ENCODE data around the gene PRDX5. TPM values are rescaled to one million over a fixed set of nuclear protein-coding genes. Genes with fewer than 3 reads are reported as not detected.

Gene PRDX5
- total RNA-seq, 1 donor from 2014 or later = 229 TPM

DNA sequence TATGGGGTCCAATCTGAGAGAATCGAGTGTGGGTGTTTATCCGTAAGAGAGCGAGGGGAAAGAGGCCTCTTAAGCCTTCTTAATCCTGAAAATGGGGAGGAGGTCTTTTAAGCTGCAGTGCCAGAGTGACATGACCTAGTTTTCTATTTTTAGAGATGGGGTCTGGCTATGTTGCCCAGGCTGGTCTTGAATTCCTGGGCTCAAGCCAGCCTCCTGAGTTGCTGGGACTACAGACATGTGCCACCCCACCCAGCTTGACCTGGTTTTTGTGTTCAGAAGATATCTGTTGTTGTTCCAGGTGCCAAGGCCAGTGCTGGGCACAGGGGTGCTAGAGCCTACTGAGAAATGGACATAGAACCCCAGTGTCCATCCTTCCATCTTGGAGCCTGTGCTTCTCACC lies 34.8 kb upstream of the PRDX5 start:
- peaks cover 0 to 10% of the 10 kb centered on the region in 2 donors for H3K36me3 ChIP-seq
- no peak overlapping the region for H3K4me3 ChIP-seq
- H3K27ac ChIP-seq = peak overlapping the region; percentile 94
- H3K9me3 ChIP-seq = no peaks in the 10 kb centered on the region
- peaks cover 37% of the 10 kb centered on the region for H3K4me1 ChIP-seq
- TF ChIP-seq CTCF (IDR thresholded peaks at IDR 0.05) (no peak), POLR2A (IDR thresholded peaks at IDR 0.05) (no peak), POLR2AphosphoS5 (IDR thresholded peaks at IDR 0.05; ENCODE audit: insufficient read depth in 1 of 2, low read depth in 1 of 2) (no peak)
- intact Hi-C loops (cut with DNase I) = no loop called here
- DNase-seq (ENCODE audit: extremely low spot score in 2 of 2) = no peak
- no peaks in the 10 kb centered on the region for H3K27me3 ChIP-seq

- intact Hi-C loops (cut with DNase I) = no loop called here
- peak in 1 of 2 donors; percentile 96 for DNase-seq (ENCODE audit: extremely low spot score in 2 of 2)
- TF ChIP-seq POLR2A (IDR thresholded peaks at IDR 0.05) (peak in 1 of 2 donors; percentile 53), CTCF (IDR thresholded peaks at IDR 0.05) (no peak), POLR2AphosphoS5 (IDR thresholded peaks at IDR 0.05; ENCODE audit: insufficient read depth in 1 of 2, low read depth in 1 of 2) (peak; percentile 60 to 96)
- Histone ChIP-seq H3K27ac (peak within 1 kb of the TSS; percentile 94), H3K27me3 (no peaks in the 10 kb centered on the region), H3K36me3 (no peaks in the 10 kb centered on the region), H3K4me3 (peak within 1 kb of the TSS; percentile 61 to 83), H3K4me1 (peaks cover 37% of the 10 kb centered on the region), H3K9me3 (no peaks in the 10 kb centered on the region)
These were observed 33.6 kb upstream of the PRDX5 start, which contains the start of gene BAD for GRCh38 chr11:64284048-64284961. BAD (minus strand) TSS chr11:64284665; CDS start chr11:64284368, 297 bp downstream.

GRCh38 chr11:64284962-64285884 lies 32.7 kb upstream of the PRDX5 start, which contains the start of gene GPR137:
GPR137 (plus strand) TSS chr11:64285848; CDS start chr11:64286525, 677 bp downstream.
- H3K36me3 ChIP-seq = no peaks in the 10 kb centered on the region
- peak within 1 kb of the TSS; percentile 94 for H3K27ac ChIP-seq
- peaks cover 37% of the 10 kb centered on the region for H3K4me1 ChIP-seq
- no peaks in the 10 kb centered on the region for H3K9me3 ChIP-seq
- TF ChIP-seq CTCF (IDR thresholded peaks at IDR 0.05) (no peak), POLR2A (IDR thresholded peaks at IDR 0.05) (no peak), POLR2AphosphoS5 (IDR thresholded peaks at IDR 0.05; ENCODE audit: insufficient read depth in 1 of 2, low read depth in 1 of 2) (peak in 1 of 2 donors; percentile 78)
- intact Hi-C loops (cut with DNase I) = no loop called here
- DNase-seq (ENCODE audit: extremely low spot score in 2 of 2) = no peak
- no peaks in the 10 kb centered on the region for H3K27me3 ChIP-seq
- peak within 1 kb of the TSS; percentile 61 to 83 for H3K4me3 ChIP-seq

DNA sequence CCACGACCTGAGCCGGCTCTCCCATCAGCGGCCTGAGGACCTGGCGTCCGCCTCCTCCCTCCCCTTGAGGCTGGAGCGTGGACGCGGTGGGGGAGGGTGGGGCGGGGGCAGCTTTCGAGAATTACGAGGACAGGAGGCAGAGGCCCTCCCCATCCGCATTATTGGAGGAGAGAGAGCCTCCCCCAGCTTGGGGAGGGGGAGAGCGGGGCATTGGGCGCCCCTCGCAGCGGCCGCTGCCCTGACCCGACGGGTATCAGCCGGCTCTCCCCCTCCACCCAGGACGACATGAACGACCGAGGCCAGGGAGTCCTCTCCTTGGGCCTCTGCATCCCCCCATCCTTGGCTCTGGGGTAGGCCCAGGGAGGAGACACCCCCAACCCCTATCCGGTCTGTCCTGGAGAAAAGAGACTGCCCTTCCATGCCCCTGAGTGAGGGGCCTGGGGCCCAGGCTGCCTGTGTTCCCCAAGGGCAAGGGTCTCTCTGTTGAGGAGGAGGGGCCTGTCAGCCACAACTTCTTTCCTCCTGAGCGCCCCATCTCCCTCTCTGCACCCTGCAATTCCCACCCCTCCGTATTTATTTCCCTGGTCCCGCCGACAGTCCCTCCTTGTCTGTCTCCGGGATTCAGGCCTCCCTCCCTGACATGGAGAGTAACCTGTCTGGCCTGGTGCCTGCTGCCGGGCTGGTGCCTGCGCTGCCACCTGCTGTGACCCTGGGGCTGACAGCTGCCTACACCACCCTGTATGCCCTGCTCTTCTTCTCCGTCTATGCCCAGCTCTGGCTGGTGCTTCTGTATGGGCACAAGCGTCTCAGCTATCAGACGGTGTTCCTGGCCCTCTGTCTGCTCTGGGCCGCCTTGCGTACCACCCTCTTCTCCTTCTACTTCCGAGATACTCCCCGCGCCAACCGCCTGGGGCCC lies 31.8 kb upstream of the PRDX5 start:
- intact Hi-C loops (cut with DNase I) = no loop called here
- Histone ChIP-seq H3K27ac (peak overlapping the region; percentile 94), H3K27me3 (no peaks in the 10 kb centered on the region), H3K4me3 (peak overlapping the region; percentile 61 to 83), H3K36me3 (no peaks in the 10 kb centered on the region), H3K9me3 (no peaks in the 10 kb centered on the region), H3K4me1 (peaks cover 42% of the 10 kb centered on the region)
- TF ChIP-seq POLR2AphosphoS5 (IDR thresholded peaks at IDR 0.05; ENCODE audit: insufficient read depth in 1 of 2, low read depth in 1 of 2) (no peak), POLR2A (IDR thresholded peaks at IDR 0.05) (no peak), CTCF (IDR thresholded peaks at IDR 0.05) (no peak)
- no peak for DNase-seq (ENCODE audit: extremely low spot score in 2 of 2)
